Smooth muscle cell of the brain vasculature (primary cell): Measurements from ENCODE around the gene LSM2.
A peak's percentile ranks its signal among the peaks of the same experiment; 100 is the strongest.
"Not testable (repeated sequence)": the region's sequence is repeated elsewhere in the genome, so short reads cannot be mapped to it uniquely, and the experiment has no call there.

Experiments
- DNase-seq: peaks from one replicate; pipeline ENCODE4 v3.0.0-alpha.2; 2012; ENCODE audit warnings: low read depth, low spot score

The LSM2 gene

DNA sequence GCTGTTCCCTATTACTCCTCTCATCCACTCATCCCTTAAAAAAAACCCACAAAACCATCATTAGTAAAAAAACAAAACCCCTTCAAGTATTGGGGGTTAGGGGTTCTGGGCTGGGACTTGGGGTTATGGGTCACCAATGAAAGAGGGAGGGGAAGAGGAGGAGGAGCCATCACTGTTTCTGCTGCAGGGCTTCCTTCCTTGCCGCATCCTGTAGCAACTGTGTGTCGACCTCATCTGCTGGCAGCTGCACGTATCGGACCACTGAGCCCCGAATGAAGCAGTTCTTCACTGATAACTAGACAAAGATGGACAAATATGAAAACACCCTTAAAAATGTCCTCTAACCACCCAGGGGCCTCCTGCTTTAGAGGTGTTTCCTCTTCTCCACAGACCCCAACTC lies 9.2 kb downstream of the LSM2 start:
- DNase-seq, result no peak

DNA sequence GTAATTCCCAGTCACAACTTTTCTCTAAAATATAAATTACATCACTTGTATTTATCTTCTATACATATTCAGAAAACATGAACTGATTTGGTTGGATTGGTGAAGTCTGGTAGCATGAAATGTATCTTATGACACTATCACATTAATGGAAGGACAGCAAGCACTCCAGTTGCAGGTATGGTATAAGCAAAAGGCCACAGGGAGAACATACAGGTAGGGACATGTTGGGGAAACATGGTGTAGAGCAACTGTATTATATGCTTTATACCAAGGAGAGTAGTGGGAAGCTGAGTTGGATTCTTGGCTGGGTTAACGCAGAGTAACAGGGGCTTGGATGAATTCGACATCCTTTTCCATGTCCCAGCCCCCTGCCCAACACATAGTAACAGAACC lies 9.8 kb downstream of the LSM2 start:
- DNase-seq, result no peak

GRCh38 chr6:31795616-31796298 lies 11.0 kb downstream of the LSM2 start, which contains the start of gene VARS1:
VARS1 (minus strand) TSS chr6:31795752; CDS start chr6:31795217, 535 bp downstream.
- peak; percentile 63 for DNase-seq

- no peak for DNase-seq
Observed at GRCh38 chr6:31794866-31795615, 11.7 kb downstream of the LSM2 start.

DNA sequence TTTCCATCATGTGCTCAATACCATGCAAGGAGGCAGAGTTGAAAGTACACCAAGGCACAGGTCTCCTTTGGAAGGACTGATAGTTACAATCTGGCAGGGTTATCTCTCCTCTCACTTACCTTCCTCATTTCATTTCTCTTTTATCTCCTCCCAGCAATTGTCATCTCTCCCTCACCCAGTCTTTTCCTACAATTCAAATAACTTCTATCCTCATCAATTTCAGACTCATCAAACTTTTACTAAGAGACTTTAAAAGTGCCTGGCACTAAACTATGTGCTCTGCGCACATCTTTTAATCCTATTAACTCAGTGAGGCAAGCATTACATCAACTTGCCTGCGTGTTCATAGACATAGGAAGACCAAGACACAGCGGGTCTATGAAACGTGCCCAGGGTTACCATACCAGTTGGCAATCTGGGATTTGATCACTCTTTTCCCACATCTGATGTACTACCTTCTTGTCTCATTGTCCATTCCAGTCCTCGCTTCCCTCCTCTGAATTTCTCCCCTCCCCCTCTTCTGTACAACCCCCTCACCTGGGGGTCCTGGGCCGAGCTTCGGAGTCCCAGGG lies 12.4 kb downstream of the LSM2 start:
- DNase-seq, result no peak

GRCh38 chr6:31793927-31794245 lies 12.9 kb downstream of the LSM2 start:
- not testable (repeated sequence) for DNase-seq

- no peak for DNase-seq
Observed at GRCh38 chr6:31792761-31793171, 14.0 kb downstream of the LSM2 start.

GRCh38 chr6:31792090-31792374 lies 14.7 kb downstream of the LSM2 start:
- no peak for DNase-seq

GRCh38 chr6:31791324-31792089 lies 15.3 kb downstream of the LSM2 start:
- DNase-seq, result no peak

GRCh38 chr6:31785475-31785874 lies 21.3 kb downstream of the LSM2 start:
- no peak for DNase-seq

DNA sequence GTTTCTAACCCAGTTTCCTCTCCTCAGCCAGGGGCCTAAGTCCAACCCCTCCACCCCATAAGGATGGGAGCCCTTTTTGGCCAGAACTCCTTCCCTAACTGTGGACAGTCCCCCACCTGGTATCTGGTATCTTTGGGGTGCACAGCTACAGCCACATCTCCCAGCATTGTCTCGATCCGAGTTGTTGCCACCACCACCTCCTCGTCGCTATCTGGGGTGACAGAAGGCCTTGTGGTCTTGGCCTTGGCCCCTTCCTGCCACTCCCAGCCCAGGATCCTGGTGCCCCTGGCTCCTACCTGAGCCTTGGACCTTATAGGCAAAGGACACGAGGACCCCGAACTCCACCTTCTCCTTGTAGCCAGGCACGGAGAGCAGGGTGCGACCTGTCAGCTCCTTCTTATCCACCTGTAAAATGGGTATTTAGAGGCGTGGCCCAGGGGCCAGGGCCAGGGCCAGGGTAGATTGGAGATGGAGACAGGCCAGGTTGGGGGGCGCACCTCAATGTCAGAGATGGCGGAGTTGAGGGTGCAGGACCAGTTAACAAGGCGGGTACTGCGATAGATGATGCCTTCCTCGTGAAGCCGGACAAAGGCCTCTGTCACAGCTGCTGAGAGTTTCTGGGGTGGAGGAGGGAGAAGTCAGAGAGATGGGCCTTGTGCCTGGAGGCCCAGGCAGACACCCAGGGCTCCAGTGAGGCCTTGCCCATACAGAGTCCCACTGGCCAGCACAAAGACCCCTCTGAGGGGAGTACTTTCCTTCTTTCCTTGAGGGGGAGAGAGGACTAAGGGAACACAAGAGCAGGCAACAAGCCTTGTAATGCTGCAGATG lies 22.5 kb downstream of the LSM2 start:
- no peak for DNase-seq

- no peak for DNase-seq
Observed at GRCh38 chr6:31782126-31782855, 24.5 kb downstream of the LSM2 start.

DNA sequence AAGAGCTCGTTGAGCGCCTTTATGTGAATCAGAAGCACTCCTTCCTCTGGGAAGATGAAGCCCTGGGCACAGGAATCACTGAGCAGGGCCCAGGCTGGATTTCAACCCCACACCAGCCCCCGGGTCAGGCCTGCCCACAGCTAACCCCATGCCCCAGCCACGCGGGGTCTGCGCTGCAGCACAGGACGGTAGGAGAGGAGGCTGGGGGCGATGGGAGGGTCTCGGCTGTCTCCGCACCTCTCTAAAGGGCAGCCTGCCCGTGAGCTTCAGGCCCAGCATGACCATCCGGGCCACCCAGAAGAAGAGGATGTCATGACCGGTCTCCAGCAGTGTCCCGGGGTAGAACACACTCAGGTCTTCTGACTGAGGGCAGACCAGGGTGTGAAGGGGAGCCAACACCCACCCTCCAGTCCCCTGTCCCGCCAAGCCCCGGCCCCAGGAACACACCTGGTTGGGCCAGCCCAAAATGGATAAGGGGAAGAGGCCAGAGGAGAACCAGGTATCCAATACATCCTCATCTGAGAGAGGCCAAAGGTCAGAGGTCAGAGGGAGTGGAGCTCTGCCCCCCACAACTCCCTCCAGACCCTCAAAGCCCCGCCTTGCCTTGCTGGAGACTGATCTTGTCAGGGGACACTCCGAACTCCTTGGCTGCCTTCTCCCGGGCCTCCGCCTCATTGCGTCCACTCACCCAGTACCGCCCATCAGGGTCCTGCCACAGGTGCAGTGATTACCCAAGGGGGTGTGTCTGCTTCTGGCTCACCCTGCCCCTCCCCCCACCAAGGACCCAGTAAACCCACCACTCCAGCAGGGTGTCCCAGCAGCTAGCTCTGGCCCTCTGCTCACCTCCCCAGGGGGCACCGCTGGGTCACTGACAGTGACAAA lies 25.3 kb downstream of the LSM2 start:
- DNase-seq, result no peak

DNA sequence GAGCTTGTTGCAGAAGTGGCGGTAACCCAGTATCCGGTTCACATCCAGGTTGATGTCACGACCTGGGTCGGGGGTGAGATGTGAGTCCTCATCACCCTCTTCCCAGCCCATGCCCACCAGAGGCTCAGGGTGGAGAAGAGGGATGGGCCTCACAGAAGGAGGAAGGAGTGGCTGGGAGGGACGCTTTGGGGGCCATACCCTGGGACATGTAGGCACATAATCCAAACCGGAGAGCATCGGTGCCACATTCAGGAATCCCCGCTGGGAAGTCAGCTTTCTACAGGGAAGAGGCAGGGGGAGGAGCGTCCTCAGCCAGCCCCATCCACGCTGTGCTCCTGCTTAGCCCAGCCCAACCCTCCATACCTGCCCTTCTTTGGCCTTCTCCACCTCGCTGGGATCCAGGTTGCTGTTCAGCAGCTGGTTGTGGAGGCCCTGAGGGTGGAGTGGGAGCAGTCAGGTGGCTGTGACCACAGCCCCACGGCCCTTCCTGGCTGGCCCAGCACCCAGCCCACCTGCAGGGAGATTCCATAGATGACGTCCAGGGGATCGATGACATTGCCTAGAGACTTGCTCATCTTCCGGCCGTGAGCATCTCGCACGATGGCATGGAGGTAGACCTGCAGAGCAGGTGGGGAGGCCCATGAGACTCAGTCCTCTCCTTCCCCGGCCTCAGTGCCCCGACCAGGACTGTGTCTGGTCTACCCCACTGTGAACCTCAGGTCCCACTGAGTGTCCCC lies 26.1 kb downstream of the LSM2 start:
- no peak for DNase-seq

DNA sequence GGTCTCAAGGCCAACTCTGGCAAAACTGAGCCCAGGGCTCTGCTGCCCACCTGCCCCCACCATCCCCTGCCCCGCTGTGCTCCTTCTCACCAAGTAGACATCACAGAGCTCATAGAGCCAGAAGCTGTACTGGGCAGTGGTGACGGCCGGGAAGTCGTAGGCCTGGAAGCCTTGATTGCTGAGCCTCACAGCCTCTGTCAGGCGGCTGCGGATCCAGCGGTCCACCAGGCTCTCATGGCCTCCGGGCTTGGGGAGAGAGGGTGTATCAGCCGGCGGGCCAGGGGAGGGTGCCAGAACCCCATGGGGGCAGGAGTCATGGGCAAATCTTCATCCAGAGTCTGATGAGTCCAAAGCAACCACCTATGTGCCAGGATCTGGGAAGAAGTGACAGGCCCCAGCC lies 26.9 kb downstream of the LSM2 start:
- no peak for DNase-seq

DNA sequence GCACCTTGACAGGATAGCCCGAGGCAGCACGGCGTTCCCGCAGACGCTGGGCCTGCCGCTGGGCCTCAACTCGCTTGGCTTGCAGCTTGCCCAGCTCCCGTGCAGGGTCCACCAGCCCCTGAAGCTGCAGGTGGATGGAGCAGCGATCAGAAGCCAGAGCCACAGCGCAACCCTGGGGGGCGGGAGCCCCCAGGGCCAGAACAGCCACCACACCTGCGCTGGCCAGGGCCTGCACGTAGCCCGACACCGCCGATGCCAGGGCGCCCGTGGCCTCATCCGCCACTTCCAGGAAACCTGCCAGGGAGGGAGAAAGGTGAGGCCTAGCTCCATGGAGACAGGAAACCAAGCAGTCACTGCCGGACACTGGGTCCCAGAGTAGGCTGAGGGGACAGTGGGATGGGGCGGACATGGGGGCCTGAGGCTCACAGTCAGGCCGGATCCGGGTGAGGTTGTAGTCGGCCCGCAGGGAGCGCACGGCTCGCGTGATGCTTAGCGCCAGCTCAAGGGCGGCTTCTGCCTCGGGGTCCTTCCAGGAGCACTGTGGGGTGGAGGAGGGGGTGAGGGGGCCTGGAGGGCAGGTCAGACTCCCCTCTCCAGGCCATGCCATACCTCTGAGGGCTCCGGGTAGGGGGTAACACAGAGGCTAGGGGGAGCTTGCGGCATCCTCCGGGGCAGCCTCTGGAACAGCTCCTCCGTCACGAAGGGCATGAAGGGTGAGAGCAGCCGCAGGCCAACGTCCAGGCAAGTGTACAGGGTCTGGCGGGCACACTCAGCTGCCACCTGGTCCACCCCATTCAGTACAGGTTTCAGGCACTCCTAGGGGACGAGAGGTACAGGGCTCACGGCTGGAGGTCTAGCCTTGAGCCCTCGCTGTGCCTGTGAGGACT lies 27.5 kb downstream of the LSM2 start:
- no peak for DNase-seq

DNA sequence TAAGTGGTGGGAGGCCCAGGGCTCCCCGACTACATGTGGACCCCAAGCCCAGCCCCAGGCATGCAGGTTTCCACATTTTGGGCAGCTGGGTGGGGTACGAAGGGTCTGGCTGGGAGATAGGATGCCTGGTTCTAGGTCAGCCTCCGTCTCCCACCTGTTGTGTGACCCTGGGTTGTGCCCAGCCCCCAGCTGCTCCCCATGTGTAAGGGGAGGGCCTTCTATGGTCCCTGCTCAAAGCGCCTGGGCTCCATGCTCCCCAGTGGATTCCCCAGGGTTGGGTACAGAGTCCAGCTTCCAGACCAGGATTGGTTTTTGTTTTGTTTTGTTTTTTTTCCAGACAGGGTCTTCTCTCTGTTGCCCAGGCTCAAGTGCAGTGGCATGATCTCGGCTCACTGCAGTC lies 28.6 kb downstream of the LSM2 start:
- no peak for DNase-seq

DNA sequence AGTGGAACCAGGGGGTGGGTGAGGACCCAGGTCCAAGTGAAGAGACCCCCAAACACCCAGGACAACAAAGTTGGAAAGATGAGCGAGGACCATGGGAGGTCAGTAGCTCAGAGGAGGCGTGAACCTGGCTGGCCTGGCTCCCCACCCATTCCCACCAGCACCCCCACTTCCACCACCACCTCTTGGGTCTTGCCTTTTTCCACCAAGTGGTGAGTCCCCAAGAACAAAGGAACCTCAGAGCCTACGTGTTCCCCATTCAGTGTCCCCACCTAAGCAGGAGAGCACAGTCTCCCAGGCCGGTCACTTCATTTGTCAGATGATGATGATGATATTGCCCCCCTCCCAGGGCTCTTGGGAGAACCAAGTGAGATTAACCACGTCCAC lies 29.1 kb downstream of the LSM2 start:
- DNase-seq, result no peak
